Activated CD4-positive, alpha-beta T cell treated with anti-CD3 and anti-CD28 coated beads for 24 hours (primary cell): ENCODE measurements around the gene C1QTNF5.

ENCODE experiments used
- DNase-seq, 2 donors: peaks; one replicate each; pipeline ENCODE4 v3.0.0-alpha.2; 2020; ENCODE audit warnings: low read depth in 2 of 2

Gene C1QTNF5

DNA sequence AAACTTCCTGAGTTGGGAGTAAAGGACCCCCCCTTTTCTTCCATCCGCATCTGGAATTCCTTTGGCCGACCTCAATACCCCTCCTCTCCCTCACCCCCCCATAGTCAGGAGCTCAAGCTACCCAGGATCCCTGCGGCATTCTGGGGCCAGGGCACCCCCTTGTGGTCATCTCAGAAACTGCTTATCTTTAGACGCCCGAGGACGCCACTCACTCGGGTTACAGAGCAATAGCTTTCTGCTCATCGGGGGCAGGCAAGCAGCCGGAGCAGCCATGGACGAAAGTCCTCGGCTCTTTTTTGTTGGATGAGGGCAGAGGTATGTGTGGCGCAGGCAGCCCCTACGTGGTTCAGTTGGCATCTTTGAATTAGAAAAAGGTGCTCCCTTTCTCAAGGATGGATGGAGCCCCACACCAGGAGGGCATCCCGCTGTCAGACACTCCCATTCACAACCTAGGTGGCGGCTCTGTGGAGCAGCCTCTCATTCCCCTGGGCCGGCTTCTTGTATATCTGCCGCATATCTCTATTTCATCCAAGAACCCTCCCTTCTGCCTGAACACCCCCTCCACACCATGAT lies 2.3 kb downstream of the C1QTNF5 start:
- DNase-seq, result peak in 1 of 2 donors; percentile 58

DNA sequence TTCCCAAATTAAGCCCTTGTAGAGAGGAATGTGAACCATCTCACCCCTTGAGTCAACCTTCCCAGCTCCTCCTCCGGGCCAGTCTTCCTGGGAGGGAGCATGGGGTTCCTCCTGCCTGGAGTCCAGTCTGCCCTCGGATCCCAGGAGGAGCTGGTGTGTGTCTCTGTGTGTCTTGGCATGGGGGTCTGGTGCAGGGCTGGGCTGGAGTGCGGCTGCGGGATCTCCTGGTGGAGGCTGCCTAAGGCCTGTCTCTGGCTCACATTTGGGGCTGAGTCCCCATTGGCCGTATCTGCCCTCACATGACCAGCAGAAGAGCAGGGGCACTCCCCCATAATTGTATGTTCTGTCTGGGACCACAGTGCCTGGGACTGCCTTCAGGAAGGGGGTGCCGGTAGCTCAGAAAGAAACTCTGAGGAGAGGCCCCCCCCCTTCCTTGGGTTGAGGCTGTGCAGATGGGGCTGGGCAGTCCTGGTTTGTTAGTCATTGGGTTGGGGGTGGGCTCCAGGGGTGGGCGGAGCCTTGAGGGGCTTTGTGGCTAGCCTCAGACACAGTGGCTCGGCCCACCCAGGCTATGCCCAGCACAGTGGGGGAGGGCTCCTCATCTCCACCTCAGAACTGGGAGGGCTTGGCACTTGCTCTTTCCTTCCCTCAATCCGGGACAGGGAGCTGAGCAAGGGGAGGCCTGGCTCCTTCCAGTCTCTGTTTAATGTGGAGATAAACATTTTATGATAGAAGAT lies 2.9 kb downstream of the C1QTNF5 start:
- no peak for DNase-seq

GRCh38 chr11:119336744-119337469 lies 3.8 kb downstream of the C1QTNF5 start:
- DNase-seq, result no peak

- DNase-seq, result no peak
These were observed 4.8 kb downstream of the C1QTNF5 start for GRCh38 chr11:119335655-119336543.

GRCh38 chr11:119335091-119335654 lies 5.5 kb downstream of the C1QTNF5 start:
- no peak for DNase-seq

- peak; percentile 86 for DNase-seq
These were observed 6.3 kb downstream of the C1QTNF5 start, which contains the start of gene RNF26 for GRCh38 chr11:119334174-119334930. Gene RNF26, plus strand, starts transcription at chr11:119334527. Its CDS starts 596 bp downstream, at chr11:119335123.

DNA sequence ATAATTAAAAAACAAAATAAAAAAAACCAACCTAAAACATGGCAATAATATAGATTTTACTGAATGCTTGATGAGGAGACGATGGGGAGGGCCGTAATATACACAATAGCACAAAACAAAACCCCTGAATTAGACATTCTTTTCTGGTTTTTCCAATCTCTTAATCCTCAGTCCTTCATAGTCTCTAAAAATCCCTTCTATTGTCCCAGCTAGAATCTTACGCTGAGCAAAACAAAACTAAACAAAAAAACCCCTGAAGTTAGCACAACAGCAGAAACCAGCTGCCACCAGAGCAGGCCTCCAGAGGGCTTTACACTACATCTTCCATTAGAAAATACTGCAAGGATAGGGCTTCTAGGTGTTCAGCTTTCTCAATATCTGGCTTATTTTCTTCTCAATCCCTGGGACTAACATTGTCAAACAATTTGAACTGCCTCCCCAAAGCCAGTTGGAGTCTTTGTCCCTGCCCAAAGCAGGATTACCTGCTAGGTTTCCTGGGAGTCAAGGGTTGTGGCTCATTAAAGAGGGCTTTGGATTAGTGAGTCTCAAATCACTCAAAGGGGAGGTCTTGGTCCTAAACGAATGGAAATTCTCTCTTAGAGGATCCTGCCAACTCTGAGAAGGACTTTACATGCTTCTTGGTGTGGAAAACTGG lies 8.4 kb downstream of the C1QTNF5 start:
- DNase-seq, result no peak

DNA sequence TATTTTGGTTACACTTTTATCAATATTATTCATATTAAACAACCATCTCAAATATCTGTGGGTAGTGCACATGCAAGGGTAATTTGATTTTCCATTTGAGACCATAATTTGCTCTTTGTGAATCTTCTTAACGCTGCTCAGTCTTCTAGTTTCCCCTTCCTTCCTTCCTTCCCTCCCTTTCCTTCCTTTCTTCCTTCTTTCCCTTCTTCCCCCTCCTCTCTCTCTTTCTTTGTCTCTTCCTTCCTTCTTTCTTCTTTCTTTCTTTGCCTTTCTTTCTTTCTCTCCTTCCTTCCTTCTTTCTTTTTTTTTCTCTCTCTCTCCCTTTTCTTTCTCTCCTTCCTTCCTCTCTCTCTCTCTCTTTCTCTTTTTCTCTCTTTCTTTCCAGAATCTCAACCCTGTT lies 10.4 kb downstream of the C1QTNF5 start:
- DNase-seq, result no peak

DNA sequence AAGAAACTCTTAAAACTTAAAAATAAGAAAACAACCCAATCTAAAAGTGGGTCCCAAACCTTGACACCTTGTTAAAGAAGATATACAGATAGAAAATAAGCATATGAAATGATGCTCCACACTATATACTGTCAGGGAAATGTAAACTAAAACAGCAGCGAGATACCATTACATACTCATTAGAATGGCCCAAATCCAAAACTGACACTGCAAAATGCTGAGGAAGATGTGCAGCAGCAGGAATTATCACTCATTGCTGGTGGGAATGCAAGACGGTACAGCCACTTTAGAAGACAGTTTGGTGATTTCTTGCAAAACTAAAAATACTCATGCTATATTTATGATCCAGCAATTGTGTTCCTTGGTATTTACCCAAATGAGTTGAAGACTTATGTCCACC lies 11.4 kb downstream of the C1QTNF5 start:
- DNase-seq, result no peak

GRCh38 chr11:119324189-119324588 lies 16.5 kb downstream of the C1QTNF5 start:
- no peak for DNase-seq

- peak; percentile 78 to 79 for DNase-seq
These were observed 17.1 kb downstream of the C1QTNF5 start for GRCh38 chr11:119323532-119324033.

GRCh38 chr11:119322921-119323531 lies 17.7 kb downstream of the C1QTNF5 start:
- DNase-seq, result no peak

DNA sequence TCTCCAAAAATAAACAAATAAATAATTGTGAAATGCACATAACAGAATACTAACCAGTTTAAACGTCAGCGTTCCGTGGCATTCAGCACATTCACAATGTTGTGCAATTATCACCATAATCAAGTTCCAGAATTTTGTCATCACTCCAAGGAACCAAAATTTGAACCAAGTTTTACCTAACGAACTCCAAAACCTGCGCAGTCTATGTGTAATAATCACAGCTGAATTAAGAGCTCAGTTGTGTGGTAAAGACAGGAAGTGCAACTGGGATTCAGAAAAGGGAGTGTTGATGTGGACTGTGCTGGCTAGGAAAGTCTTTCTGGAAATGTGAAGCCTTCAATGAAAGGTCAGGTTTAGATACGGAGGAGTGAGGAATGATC lies 18.3 kb downstream of the C1QTNF5 start:
- DNase-seq, result no peak

DNA sequence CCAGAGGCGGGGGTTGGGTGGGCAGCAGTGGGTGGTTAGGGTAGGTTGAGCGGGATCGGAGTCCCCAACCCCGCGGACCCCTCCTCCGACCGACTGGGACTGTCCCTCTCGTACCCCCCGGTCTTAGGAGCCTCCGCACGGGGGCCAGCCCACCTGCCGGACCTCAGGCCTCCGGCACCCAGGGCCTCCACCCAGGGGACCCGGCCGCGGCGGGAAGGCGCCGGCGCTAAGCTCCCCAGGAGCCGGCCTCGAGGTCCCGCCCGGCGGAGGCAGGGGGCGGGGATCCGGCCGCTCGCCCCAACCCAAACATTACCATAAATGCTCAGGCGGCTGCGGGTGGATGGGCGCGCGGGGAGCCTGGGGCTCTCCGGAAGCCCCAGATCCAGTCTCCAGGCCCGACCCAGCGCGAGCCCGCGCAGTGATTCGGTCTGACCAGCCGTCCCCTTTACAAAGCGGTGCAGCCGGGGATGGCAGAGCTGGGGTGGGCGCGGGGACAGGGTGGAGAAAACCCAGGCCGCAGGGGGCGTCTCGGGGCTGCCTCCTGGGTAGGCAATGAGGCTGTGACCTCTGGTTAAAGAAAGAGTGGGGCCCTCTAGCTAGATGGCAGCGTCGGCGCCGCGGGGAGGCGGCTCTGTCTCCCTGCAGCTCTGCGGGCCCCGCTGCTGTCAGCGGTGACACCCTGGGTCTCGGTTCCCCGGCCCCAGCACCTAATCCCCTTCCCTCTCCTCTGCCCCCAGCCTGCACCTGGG lies 19.7 kb downstream of the C1QTNF5 start:
- peak in 1 of 2 donors; percentile 39 for DNase-seq

DNA sequence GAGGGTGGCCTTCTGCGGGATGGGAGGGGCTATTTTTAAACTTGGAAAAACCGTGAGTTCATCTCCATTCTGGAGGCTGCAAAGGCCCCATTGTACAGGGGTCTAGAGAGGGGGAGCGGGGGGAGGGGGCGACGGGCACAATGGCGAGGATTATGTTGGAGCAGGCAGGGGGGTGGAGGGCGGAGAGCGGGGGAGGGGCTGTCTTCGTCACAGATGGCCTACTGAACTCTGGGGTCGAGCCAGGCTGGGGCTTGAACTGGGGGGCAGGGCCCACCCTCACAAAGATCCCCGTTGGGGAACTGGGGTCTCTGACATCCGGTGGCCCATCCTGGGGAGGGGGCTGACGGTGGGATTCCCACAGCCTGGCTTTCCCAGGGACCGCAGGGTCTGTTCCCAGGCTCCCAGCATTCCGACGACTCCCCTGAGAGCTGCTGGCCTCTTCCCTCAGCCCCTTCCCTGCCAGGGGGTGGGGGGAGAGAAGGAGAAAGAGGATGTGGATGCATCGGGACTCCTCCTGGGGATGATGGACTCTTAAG lies 20.4 kb downstream of the C1QTNF5 start:
- DNase-seq, result no peak

- DNase-seq, result no peak
These were observed 20.9 kb downstream of the C1QTNF5 start for GRCh38 chr11:119319700-119320239.

DNA sequence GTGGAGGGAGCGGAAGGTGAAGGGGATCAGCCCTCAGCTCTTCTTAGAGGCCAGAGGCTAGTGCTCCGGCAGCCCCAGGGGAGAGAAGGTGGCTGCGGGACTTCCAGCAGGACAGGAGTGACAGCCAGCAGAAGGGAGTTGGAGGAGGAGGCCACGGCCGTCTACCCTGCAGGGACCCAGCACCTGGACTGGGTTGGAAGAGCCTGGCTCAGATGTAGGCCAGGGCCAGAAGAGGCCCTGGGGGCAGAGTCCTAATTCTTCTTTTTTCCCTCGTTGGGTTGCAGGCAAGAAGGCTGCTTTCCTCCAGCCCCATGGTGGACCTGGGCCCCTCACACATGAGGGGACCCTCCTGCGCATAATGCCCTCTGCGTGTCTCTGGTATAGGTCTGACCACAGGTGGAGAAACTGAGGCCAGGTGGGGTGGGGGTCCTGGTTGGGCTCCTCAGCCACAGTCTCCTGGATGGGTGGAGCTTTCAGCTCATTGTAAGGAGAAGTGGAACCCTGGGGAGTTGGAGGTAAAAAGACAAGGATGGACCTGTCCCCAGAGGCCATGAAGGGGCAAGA lies 21.5 kb downstream of the C1QTNF5 start:
- DNase-seq, result no peak
